CD4-positive, alpha-beta T cell treated with Interleukin-4 for 1 hour (primary cell): Measurements from ENCODE around the gene PROM1.

Experiments used
- DNase-seq, 2 donors: peaks; one replicate each; pipeline ENCODE4 v3.0.0-alpha.2; 2020 to 2022

Gene PROM1

GRCh38 chr4:16023776-16024408 lies 59.9 kb downstream of the PROM1 start:
- no peak for DNase-seq

GRCh38 chr4:16021804-16022560 lies 61.8 kb downstream of the PROM1 start:
- DNase-seq, result no peak

- no peak for DNase-seq
Observed at GRCh38 chr4:16019649-16020048, 64.2 kb downstream of the PROM1 start.

- no peak for DNase-seq
Observed at GRCh38 chr4:16018841-16019240, 65.0 kb downstream of the PROM1 start.

- DNase-seq, result no peak
Observed at GRCh38 chr4:16018061-16018676, 65.7 kb downstream of the PROM1 start.

- DNase-seq, result no peak
Observed at GRCh38 chr4:16016536-16016935, 67.3 kb downstream of the PROM1 start.

- DNase-seq, result no peak
Observed at GRCh38 chr4:16011173-16011572, 72.7 kb downstream of the PROM1 start.

- DNase-seq, result no peak
Observed at GRCh38 chr4:16009153-16009552, 74.7 kb downstream of the PROM1 start.

GRCh38 chr4:16007471-16008095 lies 76.2 kb downstream of the PROM1 start:
- DNase-seq, result no peak

GRCh38 chr4:16006771-16007446 lies 76.9 kb downstream of the PROM1 start:
- no peak for DNase-seq

GRCh38 chr4:16005676-16006075 lies 78.1 kb downstream of the PROM1 start:
- DNase-seq, result no peak

- DNase-seq, result peak; percentile 59 to 65
Observed at GRCh38 chr4:16001484-16001858, 82.4 kb downstream of the PROM1 start.

GRCh38 chr4:16000708-16001483 lies 82.9 kb downstream of the PROM1 start:
- DNase-seq, result no peak

- DNase-seq, result no peak
Observed at GRCh38 chr4:15996773-15997172, 87.0 kb downstream of the PROM1 start.

GRCh38 chr4:15995826-15996225 lies 88.0 kb downstream of the PROM1 start:
- no peak for DNase-seq

GRCh38 chr4:15992167-15992485 lies 91.7 kb downstream of the PROM1 start:
- DNase-seq, result no peak

GRCh38 chr4:15990570-15991285 lies 93.1 kb downstream of the PROM1 start:
- no peak for DNase-seq

- no peak for DNase-seq
Observed at GRCh38 chr4:15989424-15989823, 94.4 kb downstream of the PROM1 start.

GRCh38 chr4:15988222-15988621 lies 95.6 kb downstream of the PROM1 start:
- DNase-seq, result no peak

- no peak for DNase-seq
Observed at GRCh38 chr4:15986907-15987306, 96.9 kb downstream of the PROM1 start.

GRCh38 chr4:15983610-15984009 lies 100.2 kb downstream of the PROM1 start:
- no peak for DNase-seq
